ENCODE measurements around the gene TBL2.
"Not testable (repeated sequence)": the region's sequence is repeated elsewhere in the genome, so short reads cannot be mapped to it uniquely, and the experiment has no call there.

TBL2 gene

GRCh38 chr7:73557108-73557396, 21.3 kb downstream of the TBL2 start:
- in situ Hi-C loops (cut with MboI; ENCODE audit: low sequenced_read_pairs, unreplicated experiment) = no loop called here
- TF ChIP-seq, protein P1, sequence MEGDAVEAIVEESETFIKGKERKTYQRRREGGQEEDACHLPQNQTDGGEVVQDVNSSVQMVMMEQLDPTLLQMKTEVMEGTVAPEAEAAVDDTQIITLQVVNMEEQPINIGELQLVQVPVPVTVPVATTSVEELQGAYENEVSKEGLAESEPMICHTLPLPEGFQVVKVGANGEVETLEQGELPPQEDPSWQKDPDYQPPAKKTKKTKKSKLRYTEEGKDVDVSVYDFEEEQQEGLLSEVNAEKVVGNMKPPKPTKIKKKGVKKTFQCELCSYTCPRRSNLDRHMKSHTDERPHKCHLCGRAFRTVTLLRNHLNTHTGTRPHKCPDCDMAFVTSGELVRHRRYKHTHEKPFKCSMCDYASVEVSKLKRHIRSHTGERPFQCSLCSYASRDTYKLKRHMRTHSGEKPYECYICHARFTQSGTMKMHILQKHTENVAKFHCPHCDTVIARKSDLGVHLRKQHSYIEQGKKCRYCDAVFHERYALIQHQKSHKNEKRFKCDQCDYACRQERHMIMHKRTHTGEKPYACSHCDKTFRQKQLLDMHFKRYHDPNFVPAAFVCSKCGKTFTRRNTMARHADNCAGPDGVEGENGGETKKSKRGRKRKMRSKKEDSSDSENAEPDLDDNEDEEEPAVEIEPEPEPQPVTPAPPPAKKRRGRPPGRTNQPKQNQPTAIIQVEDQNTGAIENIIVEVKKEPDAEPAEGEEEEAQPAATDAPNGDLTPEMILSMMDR (IDR thresholded peaks at IDR 0.05; ENCODE audit: borderline replicate concordance, control extremely low read depth, extremely low read depth, insufficient read depth, missing control alignments) = no peak
- peak; percentile 99 for DNase-seq (ENCODE audit: low spot score)

DNA sequence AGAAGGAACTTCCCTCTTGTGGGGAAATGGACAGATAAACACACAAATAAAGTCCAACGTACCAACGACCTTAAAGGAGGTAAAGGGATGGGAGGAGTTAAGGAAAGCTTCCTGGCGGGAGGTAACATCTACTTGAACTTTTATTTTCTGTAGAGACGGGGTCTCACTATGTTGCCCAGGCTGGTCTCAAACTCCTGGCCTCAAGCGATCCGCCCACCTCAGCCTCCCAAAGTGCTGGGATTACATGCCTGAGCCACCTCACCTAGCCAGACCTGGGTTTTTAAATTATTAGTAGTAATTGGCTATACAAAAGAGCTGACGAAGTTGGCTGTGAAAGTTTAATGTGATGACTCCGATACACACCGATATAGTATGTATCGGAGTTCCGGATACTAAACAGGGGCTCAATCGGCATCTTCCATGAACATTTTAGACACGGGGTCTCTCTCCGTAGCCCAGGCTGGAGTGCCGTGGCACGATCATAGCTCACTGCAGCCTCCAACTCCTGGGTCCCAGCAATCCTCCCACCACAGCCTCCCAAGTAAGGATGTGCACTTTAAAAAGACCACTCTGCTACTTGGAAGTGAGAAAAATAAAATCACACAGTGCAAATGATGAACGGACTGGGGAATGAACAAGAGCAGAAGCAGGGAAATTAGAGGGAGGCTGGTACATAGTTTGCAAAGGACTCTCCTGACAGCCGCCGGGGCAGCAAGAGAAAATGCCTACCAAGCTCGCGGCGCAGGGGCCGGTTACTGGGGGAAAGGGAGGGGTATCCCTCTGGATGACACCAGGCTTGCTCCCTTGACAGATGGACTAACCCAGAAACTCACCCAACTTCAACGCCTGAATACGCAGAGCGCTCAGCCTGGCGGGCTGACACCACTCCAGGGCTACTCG, 21.9 kb downstream of the TBL2 start:
- TF ChIP-seq, protein P1 (IDR thresholded peaks at IDR 0.05; ENCODE audit: borderline replicate concordance, control extremely low read depth, extremely low read depth, insufficient read depth, missing control alignments) = no peak
- in situ Hi-C loops (cut with MboI; ENCODE audit: low sequenced_read_pairs, unreplicated experiment) = no loop called here
- no peak for DNase-seq (ENCODE audit: low spot score)

DNA sequence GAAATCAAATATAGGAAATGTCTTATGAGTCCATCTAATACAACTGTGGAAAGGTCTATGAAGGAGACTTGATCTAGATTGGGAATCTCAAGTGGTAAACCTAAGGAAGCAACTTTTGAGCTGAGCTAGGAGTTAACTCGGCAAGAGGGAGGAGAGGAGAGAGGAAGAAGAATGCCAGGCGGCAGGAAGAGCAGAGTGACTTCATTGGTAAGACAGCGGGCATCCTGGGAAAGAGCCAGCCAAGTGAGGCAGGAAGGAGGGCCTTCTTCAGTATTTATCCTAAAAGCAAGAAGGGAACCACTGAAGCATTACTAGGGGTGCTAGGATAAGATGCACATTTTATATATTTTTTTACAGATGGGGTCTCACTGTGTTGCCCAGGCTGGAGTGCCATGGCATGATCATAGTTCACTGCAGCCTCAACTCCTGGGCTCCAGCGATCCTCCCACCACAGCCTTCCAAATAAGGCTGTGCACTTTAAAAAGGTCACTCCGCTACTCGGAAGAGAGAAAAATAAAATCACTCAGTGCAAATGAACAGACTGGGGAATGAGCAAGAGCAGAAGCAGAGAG, 22.9 kb downstream of the TBL2 start:
- DNase-seq (ENCODE audit: low spot score) = no peak
- TF ChIP-seq, protein P1 (IDR thresholded peaks at IDR 0.05; ENCODE audit: borderline replicate concordance, control extremely low read depth, extremely low read depth, insufficient read depth, missing control alignments) = no peak
- in situ Hi-C loops (cut with MboI; ENCODE audit: low sequenced_read_pairs, unreplicated experiment) = no loop called here

DNA sequence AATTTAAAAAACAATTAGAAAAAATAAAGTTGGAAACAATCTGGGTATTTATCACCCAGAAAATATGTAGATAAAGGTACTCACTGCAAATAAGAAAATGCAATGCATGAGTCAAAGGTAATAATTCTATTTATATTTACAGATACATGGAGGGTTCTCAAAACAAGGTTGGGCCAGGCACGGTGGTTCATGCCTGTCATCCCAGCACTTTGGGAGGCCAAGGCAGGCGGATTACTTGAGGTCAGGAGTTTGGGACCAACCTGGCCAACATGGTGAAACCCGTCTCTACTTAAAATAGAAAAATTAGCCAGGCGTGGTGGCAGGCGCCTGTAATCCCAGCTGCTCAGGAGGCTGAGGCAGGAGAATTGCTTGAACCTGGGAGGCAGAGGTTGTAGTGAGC, 28.3 kb downstream of the TBL2 start:
- DNase-seq (ENCODE audit: low spot score); in situ Hi-C loops (cut with MboI; ENCODE audit: low sequenced_read_pairs, unreplicated experiment): not testable (repeated sequence)

GRCh38 chr7:73549176-73549575, 29.2 kb downstream of the TBL2 start:
- TF ChIP-seq, protein P1 (IDR thresholded peaks at IDR 0.05; ENCODE audit: borderline replicate concordance, control extremely low read depth, extremely low read depth, insufficient read depth, missing control alignments) = no peak
- no peak for DNase-seq (ENCODE audit: low spot score)
- in situ Hi-C loops (cut with MboI; ENCODE audit: low sequenced_read_pairs, unreplicated experiment) = no loop called here

DNA sequence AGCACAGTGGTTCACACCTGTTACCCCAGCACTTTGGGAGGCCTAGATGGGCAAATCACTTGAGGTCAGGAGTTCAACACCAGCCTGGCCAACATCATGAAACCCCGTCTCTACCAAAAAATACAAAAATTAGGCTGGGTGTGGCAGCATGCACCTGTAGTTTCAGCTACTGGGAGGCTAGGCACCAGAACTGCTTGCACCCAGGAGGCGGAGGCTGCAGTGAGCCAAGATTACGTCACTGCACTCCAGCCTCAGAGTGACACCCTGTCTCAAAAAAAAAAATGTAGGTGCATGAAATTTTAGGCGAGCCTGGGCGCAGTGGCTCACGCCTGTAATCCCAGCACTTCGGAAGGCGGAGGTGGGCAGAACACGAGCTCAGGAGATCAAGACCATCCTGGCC, 30.5 kb downstream of the TBL2 start:
- in situ Hi-C loops (cut with MboI; ENCODE audit: low sequenced_read_pairs, unreplicated experiment) = no loop called here
- TF ChIP-seq, protein P1 (IDR thresholded peaks at IDR 0.05; ENCODE audit: borderline replicate concordance, control extremely low read depth, extremely low read depth, insufficient read depth, missing control alignments) = no peak
- DNase-seq (ENCODE audit: low spot score) = no peak

DNA sequence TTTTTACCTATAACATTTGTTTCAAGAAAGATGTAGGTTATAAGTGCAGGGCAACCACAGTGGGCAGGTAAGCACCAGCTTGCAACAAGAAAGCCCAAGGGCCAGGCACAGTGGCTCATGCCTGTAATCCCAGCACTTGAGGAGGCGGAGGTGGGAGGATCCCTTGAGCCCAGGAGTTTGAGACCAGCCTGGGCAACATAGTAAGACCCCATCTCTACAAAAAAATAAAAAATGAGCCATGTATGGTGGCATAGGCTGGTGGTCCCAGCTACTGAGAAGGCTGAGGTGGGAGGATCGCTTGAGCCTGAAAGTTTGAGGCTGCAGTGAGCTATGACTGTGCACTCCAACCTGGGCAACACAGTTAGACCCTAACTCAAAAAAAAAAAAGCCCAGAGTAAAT, 33.7 kb downstream of the TBL2 start:
- in situ Hi-C loops (cut with MboI; ENCODE audit: low sequenced_read_pairs, unreplicated experiment) = no loop called here
- TF ChIP-seq, protein P1 (IDR thresholded peaks at IDR 0.05; ENCODE audit: borderline replicate concordance, control extremely low read depth, extremely low read depth, insufficient read depth, missing control alignments) = no peak

More for the DNA sequence above, 33.7 kb downstream of the TBL2 start:
- no peak for DNase-seq (ENCODE audit: low spot score)
